Brain microvascular endothelial cell (primary cell): ENCODE measurements around the gene C19orf47.

Experiments used
- DNase-seq: peaks from one replicate; pipeline ENCODE4 v3.0.0-alpha.2; 2020
- H3K27ac ChIP-seq: fragments of 250-450 bp; sonication (Bioruptor Pico); 2 replicates; pipeline ENCODE4 v1.5.1; 2020; ENCODE audit warnings: mild to moderate bottlenecking, moderate library complexity
- H3K27me3 ChIP-seq: fragments of 250-450 bp; sonication (Bioruptor Pico); replicated peaks from 2 replicates; pipeline ENCODE4 v1.5.1; 2020; ENCODE audit warnings: mild to moderate bottlenecking
- H3K36me3 ChIP-seq: fragments of 250-450 bp; sonication (Bioruptor Pico); replicated peaks from 2 replicates; pipeline ENCODE4 v1.5.1; 2020; ENCODE audit warnings: mild to moderate bottlenecking
- H3K4me3 ChIP-seq: 2 replicates; pipeline ENCODE4 v1.5.1; 2011; ENCODE audit warnings: low read depth, mild to moderate bottlenecking, control low read depth, low read length, moderate library complexity
- CTCF ChIP-seq: IDR thresholded peaks from 2 replicates; pipeline ENCODE4 v1.5.1; 2011; ENCODE audit warnings: low read depth, mild to moderate bottlenecking, moderate library complexity, low read length, control low read depth, inconsistent platforms; ENCODE audit errors: missing control alignments
- in situ Hi-C: cut with HindIII; loops from 2 replicates; pipeline ENCODE4 v1.10.0; 2017; ENCODE audit warnings: low sequenced_read_pairs, low pct_ligation_motif_present

The C19orf47 gene

GRCh38 chr19:40270362-40271089 is 77.7 kb downstream of the C19orf47 start:
- Histone ChIP-seq H3K27me3 (no peaks in the 10 kb centered on the region), H3K27ac (no peak overlapping the region), H3K36me3 (peaks cover 2% of the 10 kb centered on the region), H3K4me3 (no peak overlapping the region)
- TF ChIP-seq CTCF, result no peak
- DNase-seq, result no peak
- in situ Hi-C loops, result no loop called here
